ENCODE measurements around the gene GPR155. TPM values are rescaled to one million over a fixed set of nuclear protein-coding genes. Genes with fewer than 3 reads are reported as not detected.

The GPR155 gene
- total and polyA plus RNA-seq, 7 donors = 1.0 to 9.7 (median 5.1) TPM

- H3K27ac ChIP-seq = no peak overlapping the region
- no peaks in the 10 kb centered on the region for H3K36me3 ChIP-seq (ENCODE audit: insufficient read depth in 1 of 2, low read depth in 1 of 2)
- TF ChIP-seq, protein P1, sequence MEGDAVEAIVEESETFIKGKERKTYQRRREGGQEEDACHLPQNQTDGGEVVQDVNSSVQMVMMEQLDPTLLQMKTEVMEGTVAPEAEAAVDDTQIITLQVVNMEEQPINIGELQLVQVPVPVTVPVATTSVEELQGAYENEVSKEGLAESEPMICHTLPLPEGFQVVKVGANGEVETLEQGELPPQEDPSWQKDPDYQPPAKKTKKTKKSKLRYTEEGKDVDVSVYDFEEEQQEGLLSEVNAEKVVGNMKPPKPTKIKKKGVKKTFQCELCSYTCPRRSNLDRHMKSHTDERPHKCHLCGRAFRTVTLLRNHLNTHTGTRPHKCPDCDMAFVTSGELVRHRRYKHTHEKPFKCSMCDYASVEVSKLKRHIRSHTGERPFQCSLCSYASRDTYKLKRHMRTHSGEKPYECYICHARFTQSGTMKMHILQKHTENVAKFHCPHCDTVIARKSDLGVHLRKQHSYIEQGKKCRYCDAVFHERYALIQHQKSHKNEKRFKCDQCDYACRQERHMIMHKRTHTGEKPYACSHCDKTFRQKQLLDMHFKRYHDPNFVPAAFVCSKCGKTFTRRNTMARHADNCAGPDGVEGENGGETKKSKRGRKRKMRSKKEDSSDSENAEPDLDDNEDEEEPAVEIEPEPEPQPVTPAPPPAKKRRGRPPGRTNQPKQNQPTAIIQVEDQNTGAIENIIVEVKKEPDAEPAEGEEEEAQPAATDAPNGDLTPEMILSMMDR (IDR thresholded peaks at IDR 0.05) = no peak
- H3K4me3 ChIP-seq = no peak overlapping the region
- WGBS, 3 donors = 95 to 96% (median 95%) methylated on average over 3 of the region's 3 CpGs
- no peaks in the 10 kb centered on the region for H3K4me1 ChIP-seq
- H3K27me3 ChIP-seq (ENCODE audit: insufficient read depth in 3 of 3, low read length in 2 of 3) = no peaks in the 10 kb centered on the region
- DNase-seq (no peak), ATAC-seq (no peak)
- intact Hi-C loops (cut with DNase I) = no loop called here
- H3K9me3 ChIP-seq = no peaks in the 10 kb centered on the region
These were observed 41.1 kb upstream of the GPR155 start for GRCh38 chr2:174527959-174528358.

- 89 to 90% (median 89%) methylated on average over 3 of the region's 3 CpGs for WGBS, 3 donors
- Histone ChIP-seq H3K9me3 (no peaks in the 10 kb centered on the region), H3K36me3 (ENCODE audit: insufficient read depth in 1 of 2, low read depth in 1 of 2) (no peaks in the 10 kb centered on the region), H3K4me3 (no peak overlapping the region), H3K27me3 (ENCODE audit: insufficient read depth in 3 of 3, low read length in 2 of 3) (peaks cover 0 to 3% (median 0%) of the 10 kb centered on the region in 3 donors), H3K27ac (no peak overlapping the region), H3K4me1 (no peaks in the 10 kb centered on the region)
- intact Hi-C loops (cut with DNase I) = no loop called here
- no peak for ATAC-seq
- TF ChIP-seq, protein P1 (IDR thresholded peaks at IDR 0.05) = no peak
- no peak for DNase-seq
These were observed 40.4 kb upstream of the GPR155 start for GRCh38 chr2:174527101-174527721.

DNA sequence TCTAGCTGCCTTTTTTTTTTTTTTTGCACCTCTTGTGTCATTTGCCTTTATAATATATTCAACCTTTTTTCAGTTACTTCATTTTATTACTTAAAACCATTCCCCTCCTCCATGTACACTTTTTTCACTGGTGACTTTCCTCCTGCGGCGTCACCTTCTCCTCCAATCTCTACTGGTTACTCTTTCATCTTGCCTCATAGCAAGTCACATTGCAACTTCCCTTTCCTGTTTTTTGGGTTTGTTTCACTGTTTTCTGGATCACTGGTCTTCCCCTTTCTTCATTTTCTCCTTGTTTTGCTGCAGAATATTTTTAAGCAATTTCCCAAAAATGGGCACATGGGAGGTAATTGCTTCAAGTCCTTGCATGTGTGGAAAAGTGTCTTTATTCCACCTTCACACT, 37.7 kb upstream of the GPR155 start:
- peaks cover 0 to 5% (median 3%) of the 10 kb centered on the region in 3 donors for H3K27me3 ChIP-seq (ENCODE audit: insufficient read depth in 3 of 3, low read length in 2 of 3)
- TF ChIP-seq, protein P1 (IDR thresholded peaks at IDR 0.05) = no peak
- WGBS, 3 donors = 92 to 96% (median 93%) methylated on average over 2 of the region's 2 CpGs
- H3K27ac ChIP-seq = no peak overlapping the region
- H3K36me3 ChIP-seq (ENCODE audit: insufficient read depth in 1 of 2, low read depth in 1 of 2) = no peaks in the 10 kb centered on the region
- no peaks in the 10 kb centered on the region for H3K4me1 ChIP-seq
- H3K9me3 ChIP-seq = no peaks in the 10 kb centered on the region
- ATAC-seq = no peak
- H3K4me3 ChIP-seq = no peak overlapping the region
- no peak for DNase-seq
- intact Hi-C loops (cut with DNase I) = loop anchor here (5.0 kb wide), 1 partner anchor 62 kb away; no protein-coding TSS in a partner anchor

GRCh38 chr2:174522553-174522952, 35.7 kb upstream of the GPR155 start:
- 24 to 38% (median 30%) methylated on average over 3 of the region's 3 CpGs for WGBS, 3 donors
- Histone ChIP-seq H3K4me1 (no peaks in the 10 kb centered on the region), H3K4me3 (no peak overlapping the region), H3K36me3 (ENCODE audit: insufficient read depth in 1 of 2, low read depth in 1 of 2) (no peaks in the 10 kb centered on the region), H3K27me3 (ENCODE audit: insufficient read depth in 3 of 3, low read length in 2 of 3) (peaks cover 0 to 5% (median 3%) of the 10 kb centered on the region in 3 donors), H3K27ac (no peak overlapping the region), H3K9me3 (no peaks in the 10 kb centered on the region)
- no peak for DNase-seq
- intact Hi-C loops (cut with DNase I) = loop anchor here (5.0 kb wide), 1 partner anchor 60 kb away; no protein-coding TSS in a partner anchor
- TF ChIP-seq, protein P1 (IDR thresholded peaks at IDR 0.05) = peak; percentile 20
- ATAC-seq = no peak

- Histone ChIP-seq H3K36me3 (ENCODE audit: insufficient read depth in 1 of 2, low read depth in 1 of 2) (no peaks in the 10 kb centered on the region), H3K27me3 (ENCODE audit: insufficient read depth in 3 of 3, low read length in 2 of 3) (peaks cover 0 to 5% (median 3%) of the 10 kb centered on the region in 3 donors), H3K4me3 (no peak overlapping the region), H3K4me1 (no peaks in the 10 kb centered on the region), H3K27ac (no peak overlapping the region), H3K9me3 (no peaks in the 10 kb centered on the region)
- DNase-seq (no peak), ATAC-seq (no peak)
- WGBS, 3 donors = 65 to 75% (median 66%) methylated on average over 2 of the region's 2 CpGs
- TF ChIP-seq, protein P1 (IDR thresholded peaks at IDR 0.05) = no peak
- intact Hi-C loops (cut with DNase I) = no loop called here
These were observed 31.6 kb upstream of the GPR155 start for GRCh38 chr2:174518395-174518794.

All from psoas muscle (tissue), 8 donors.